Measurements from ENCODE around the gene USP34. TPM values are rescaled to one million over a fixed set of nuclear protein-coding genes. Genes with fewer than 3 reads are reported as not detected.

The USP34 gene
- total and polyA plus RNA-seq, 9 of the 15 experiments (the other 6 are each of a cell fraction or from before 2014, with no cell fraction given), result 19.8 to 108 (median 67.8) TPM

GRCh38 chr2:61470965-61471904 is at the start of gene USP34 (continued):
- TF ChIP-seq BRF2 (IDR thresholded peaks at IDR 0.05; ENCODE audit: borderline replicate concordance, insufficient read depth, insufficient read length), result no peak
- TF ChIP-seq DPF2 (IDR thresholded peaks at IDR 0.05), result no peak
- TF ChIP-seq NFIC (IDR thresholded peaks at IDR 0.05), result peak; percentile 37; the same call in 1 of the 2 replicates
- peak; percentile 19 to 71 for TF ChIP-seq E2F6 (IDR thresholded peaks at IDR 0.05; ENCODE audit: borderline replicate concordance in 1 of 2, extremely low read depth in 1 of 2, insufficient read depth in 1 of 2, insufficient read length in 1 of 2, low read depth in 1 of 2, low read length in 1 of 2, poor library complexity in 1 of 2, severe bottlenecking in 1 of 2)
- TF ChIP-seq FOXA1 (IDR thresholded peaks at IDR 0.05; ENCODE audit: borderline replicate concordance), result no peak
- TF ChIP-seq FUS (optimal IDR thresholded peaks at IDR 0.05; ENCODE audit: low read depth, low read length), result no peak
- no peak for TF ChIP-seq CEBPG (CRISPR knock-in tag; IDR thresholded peaks at IDR 0.05)
- TF ChIP-seq CEBPG (tag; conservative IDR thresholded peaks at IDR 0.05 in 1 of 2, IDR thresholded peaks at IDR 0.05 in 1 of 2), result no peak
- TF ChIP-seq KHSRP (IDR thresholded peaks at IDR 0.05), result no peak
- no peak for TF ChIP-seq FOXJ2 (tag; IDR thresholded peaks at IDR 0.05)
- TF ChIP-seq ZBTB11 (CRISPR knock-in tag; IDR thresholded peaks at IDR 0.05), result peak; percentile 64 to 96 (median 74); a peak in 5 of 6 replicates
- TF ChIP-seq RBM17 (IDR thresholded peaks at IDR 0.05; ENCODE audit: borderline replicate concordance, low read depth, low read length), result no peak
- no peak for TF ChIP-seq MTA2 (IDR thresholded peaks at IDR 0.05; ENCODE audit: low read depth)
- TF ChIP-seq SMARCA5 (IDR thresholded peaks at IDR 0.05), result no peak
- no peak for TF ChIP-seq ZNF184 (CRISPR knock-in tag; IDR thresholded peaks at IDR 0.05)
- peak in 1 of 2 experiments; percentile 51; a peak in 1 of 4 replicates for TF ChIP-seq TRIM24 (IDR thresholded peaks at IDR 0.05)
- no peak for TF ChIP-seq PYGO2 (tag; IDR thresholded peaks at IDR 0.05)
- no peak for TF ChIP-seq NR3C1 (CRISPR knock-in tag; IDR thresholded peaks at IDR 0.05)
- no peak for TF ChIP-seq ZNF124 (CRISPR knock-in tag; IDR thresholded peaks at IDR 0.05)
- TF ChIP-seq ZNF695 (CRISPR knock-in tag; IDR thresholded peaks at IDR 0.05), result no peak
- 0 out of 4 replicates have a peak, but pooled peaks of 1 of the 2 experiments have one; percentile 8 for TF ChIP-seq RAD21 (CRISPR knock-in tag; conservative IDR thresholded peaks at IDR 0.05 in 1 of 2, IDR thresholded peaks at IDR 0.05 in 1 of 2)
- no peak for TF ChIP-seq NCOA4 (IDR thresholded peaks at IDR 0.05; ENCODE audit: partially characterized antibody)
- no peak; the same call in 1 of the 2 replicates for TF ChIP-seq ILF3 (IDR thresholded peaks at IDR 0.05; ENCODE audit: borderline replicate concordance)

Measured in K562 (cell line).